Heart left ventricle (tissue), 13 donors: ENCODE measurements around the gene PSMD9.

Experiments used
- CTCF ChIP-seq, 12 donors: fragments of 200-600 bp; sonication (generic) in 4 of 12; IDR thresholded peaks; one replicate each; pipeline versions ENCODE4 v1.5.0 to v1.8.0; 2018 to 2022; ENCODE audit warnings: antibody characterized with exemption in 12 of 12, mild to moderate bottlenecking in 5 of 12
- POLR2A ChIP-seq, 2 donors: fragments of 450-650 bp; IDR thresholded peaks; one replicate each; pipeline ENCODE4 v1.6.1; 2017; ENCODE audit warnings: antibody characterized with exemption in 2 of 2, mild to moderate bottlenecking in 2 of 2, moderate library complexity in 2 of 2
- donor health status: ischemic (EF 13 %, LVEDD 7.1; RV severe dilation, severe dysfunction).
- donor health status: DM: no; HTN: yes; CAD: no.
- donor health status: DM: no; HTN: no; CAD: no.
- donor health status: ischemic (EF 25% LVEDD 6.9; RV normal size, moderate dysfunction).
- donor health status: ischemic (EF 25% LVEDD 5.7; RV mildly dilated, moderate dysfunction).
- donor health status: ischemic (EF 35%, LVEDD 5.7; RV mildly dilated, moderate dysfunction).
- donor health status: nonischemic (EF 11% LVEDD 7.7; RV severe dilation, severe dysfunction).
- donor health status: DM: yes; HTN: yes; CAD: no.
- donor health status: PGD.
- donor health status: ischemic (EF 29% LVEDD 5.4; RV normal size, mild dysfunction).
- donor health status: nonischemic (EF 23%, LVEDD 6.1; RV moderate dilation, normal function).

- no peak for TF ChIP-seq CTCF (IDR thresholded peaks at IDR 0.05)
- no peak for TF ChIP-seq POLR2A (IDR thresholded peaks at IDR 0.05)
These were observed 43.6 kb downstream of the PSMD9 start for GRCh38 chr12:121932176-121932536.
